MCF 10A (cell line): ENCODE results near the gene BCAS3. TPM values are rescaled to one million over a fixed set of nuclear protein-coding genes. Genes with fewer than 3 reads are reported as not detected.

Experiments used
- BruUV-seq: library from RNA; stranded (reverse); fragments of 400-500 nt; replicated peaks from 2 replicates; lab custom pipeline; 2021; lab: Mats Ljungman, UMichigan
- CTCF ChIA-PET: fragments of 300-600 bp; sonication (Branson Sonifier 250); formaldehyde crosslinking; extraction: SDS; loops from one replicate; lab custom pipeline; 2021; ENCODE audit warnings: antibody characterized with exemption, inconsistent platforms; lab: Yijun Ruan, JAX
- POLR2A ChIA-PET: fragments of 300-600, 350-650 bp; sonication (Branson Sonifier 250); formaldehyde crosslinking; extraction: SDS; loops from one replicate; lab custom pipeline; 2020; ENCODE audit warnings: antibody characterized with exemption, inconsistent platforms; lab: Yijun Ruan, JAX
- DNase-seq: peaks from one replicate; pipeline ENCODE4 v3.0.0-alpha.2; 2018; ENCODE audit not compliant: unreplicated experiment
- H3K27ac Mint-ChIP-seq: one replicate; pipeline ENCODE4 v1.8.0; 2022; ENCODE audit warnings: mild to moderate bottlenecking, low read depth, mixed read lengths; ENCODE audit not compliant: unreplicated experiment
- H3K27me3 Mint-ChIP-seq: one replicate; pipeline ENCODE4 v1.8.0; 2022; ENCODE audit warnings: mixed read lengths; ENCODE audit not compliant: insufficient read depth, unreplicated experiment
- H3K36me3 Mint-ChIP-seq: one replicate; pipeline ENCODE4 v1.8.0; 2022; ENCODE audit warnings: mild to moderate bottlenecking, moderate library complexity, mixed read lengths; ENCODE audit not compliant: insufficient read depth, unreplicated experiment
- H3K4me1 Mint-ChIP-seq: one replicate; pipeline ENCODE4 v1.8.0; 2022; ENCODE audit warnings: mixed read lengths; ENCODE audit not compliant: insufficient read depth, unreplicated experiment
- H3K4me3 Mint-ChIP-seq: one replicate; pipeline ENCODE4 v1.8.0; 2022; ENCODE audit warnings: mild to moderate bottlenecking, moderate library complexity, mixed read lengths; ENCODE audit not compliant: unreplicated experiment
- H3K9me3 Mint-ChIP-seq: one replicate; pipeline ENCODE4 v1.8.0; 2022; ENCODE audit warnings: mixed read lengths; ENCODE audit not compliant: unreplicated experiment
- CTCF ChIP-seq: fragments of 200-600 bp; IDR thresholded peaks from one replicate; pipeline ENCODE4 v1.8.0; 2022; ENCODE audit warnings: antibody characterized with exemption, mild to moderate bottlenecking; ENCODE audit not compliant: unreplicated experiment
- intact Hi-C: fragments of 100-400 bp; cut with micrococcal nuclease; formaldehyde crosslinking; loops from 2 replicates; pipeline ENCODE4 v1.14.1; 2022
- total RNA-seq: library from RNA; stranded (reverse); gene quantifications from 2 replicates; pipeline ENCODE4 v1.2.3, GENCODE V29; 2022

Gene BCAS3
- total RNA-seq, 1 experiment from 2014 or later, result 14.6 TPM

DNA sequence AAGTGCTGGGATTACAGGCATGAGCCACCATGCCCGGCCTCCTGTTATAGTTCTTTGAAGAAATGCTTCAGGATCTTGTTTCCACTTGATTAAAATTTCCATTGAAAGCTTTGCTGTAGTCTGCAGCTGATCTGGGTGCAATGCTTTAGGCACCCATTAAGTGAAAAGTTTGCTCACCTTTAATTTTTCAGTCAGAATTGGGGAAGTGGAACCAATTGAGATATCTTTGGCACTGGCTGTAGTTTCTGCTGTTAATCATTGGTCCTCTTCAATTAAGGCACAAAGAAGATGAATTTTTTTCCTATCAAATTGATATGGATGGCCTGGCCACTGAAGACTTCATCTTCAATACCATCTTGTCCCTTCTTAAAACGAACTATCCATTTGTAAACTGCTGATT is 385.9 kb downstream of the BCAS3 start:
- Mint-ChIP-seq H3K36me3 (no peaks in the 10 kb centered on the region), H3K4me3 (no peak overlapping the region), H3K9me3 (no peaks in the 10 kb centered on the region), H3K4me1 (no peaks in the 10 kb centered on the region), H3K27me3 (no peaks in the 10 kb centered on the region), H3K27ac (no peak overlapping the region)
- BruUV-seq, result no TSS peak
- no peak for DNase-seq
- intact Hi-C loops, result no loop called here
- ChIA-PET POLR2A (no interaction called here), CTCF (interaction anchor here (0.7 kb wide), 1 partner anchor 391 kb away, joined by 3 read pairs; no protein-coding TSS in a partner anchor)
- no peak for TF ChIP-seq CTCF

GRCh38 chr17:61064087-61064951 is 386.7 kb downstream of the BCAS3 start:
- no peaks in the 10 kb centered on the region for H3K27me3 Mint-ChIP-seq
- POLR2A ChIA-PET, result interaction anchor here (0.7 kb wide), 1 partner anchor 37 kb away, joined by 4 read pairs; no protein-coding TSS in a partner anchor
- TF ChIP-seq CTCF, result no peak
- intact Hi-C loops, result no loop called here
- no peak for DNase-seq
- H3K9me3 Mint-ChIP-seq, result no peaks in the 10 kb centered on the region
- H3K27ac Mint-ChIP-seq, result no peak overlapping the region
- H3K36me3 Mint-ChIP-seq, result no peaks in the 10 kb centered on the region
- no TSS peak for BruUV-seq
- CTCF ChIA-PET, result interaction anchor here (0.8 kb wide), 1 partner anchor 25 kb away, joined by 3 read pairs; no protein-coding TSS in a partner anchor
- H3K4me1 Mint-ChIP-seq, result no peaks in the 10 kb centered on the region
- no peak overlapping the region for H3K4me3 Mint-ChIP-seq

GRCh38 chr17:61065263-61065773 is 387.7 kb downstream of the BCAS3 start:
- ChIA-PET CTCF (interaction anchor here (0.5 to 0.8 kb wide), 2 partner anchors 26 to 271 kb away, joined by 3 read pairs; no protein-coding TSS in a partner anchor), POLR2A (no interaction called here)
- no peak for DNase-seq
- no peak overlapping the region for H3K27ac Mint-ChIP-seq
- no TSS peak for BruUV-seq
- H3K9me3 Mint-ChIP-seq, result no peaks in the 10 kb centered on the region
- intact Hi-C loops, result no loop called here
- no peaks in the 10 kb centered on the region for H3K27me3 Mint-ChIP-seq
- H3K4me3 Mint-ChIP-seq, result no peak overlapping the region
- no peaks in the 10 kb centered on the region for H3K4me1 Mint-ChIP-seq
- H3K36me3 Mint-ChIP-seq, result no peaks in the 10 kb centered on the region
- no peak for TF ChIP-seq CTCF

DNA sequence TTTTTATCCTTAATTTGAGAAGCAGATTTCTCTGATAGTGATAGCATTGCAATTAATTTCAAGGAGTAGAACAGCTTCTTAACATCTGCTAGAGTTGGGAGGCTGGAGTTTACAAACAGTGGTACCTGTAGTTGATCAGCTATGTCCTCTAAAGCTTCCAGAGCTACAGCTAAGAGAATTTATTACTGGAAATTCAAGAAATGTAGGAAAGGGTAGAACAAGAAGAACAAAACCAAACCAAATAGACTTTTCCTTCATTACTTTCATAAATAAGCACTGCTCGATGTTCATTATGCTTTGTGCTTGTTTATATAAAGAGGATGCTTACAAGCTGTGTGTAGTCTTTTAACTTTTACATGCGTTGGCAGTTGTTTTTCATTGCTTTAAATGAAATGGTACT is 388.4 kb downstream of the BCAS3 start:
- ChIA-PET POLR2A (no interaction called here), CTCF (no interaction called here)
- Mint-ChIP-seq H3K27ac (no peak overlapping the region), H3K27me3 (no peaks in the 10 kb centered on the region), H3K9me3 (no peaks in the 10 kb centered on the region), H3K4me3 (no peak overlapping the region), H3K4me1 (no peaks in the 10 kb centered on the region), H3K36me3 (no peaks in the 10 kb centered on the region)
- intact Hi-C loops, result no loop called here
- no peak for DNase-seq
- TF ChIP-seq CTCF, result no peak
- no TSS peak for BruUV-seq
